ENCODE results near the gene CWC15. TPM values are rescaled to one million over a fixed set of nuclear protein-coding genes. Genes with fewer than 3 reads are reported as not detected.

Gene CWC15
- polyA plus RNA-seq, 1 donor from 2014 or later, result 151 TPM

- no peaks in the 10 kb centered on the region for H3K79me2 ChIP-seq (replicated peaks; ENCODE audit: insufficient read depth, low read length)
- H4K20me1 ChIP-seq (ENCODE audit: insufficient read depth), result no peaks in the 10 kb centered on the region
- H3K27me3 ChIP-seq (ENCODE audit: insufficient read depth, low read depth, low read length), result no peaks in the 10 kb centered on the region
- H3K9ac ChIP-seq (ENCODE audit: low read length), result no peak overlapping the region
- H3K27ac ChIP-seq (ENCODE audit: low read length), result no peak overlapping the region
- no peaks in the 10 kb centered on the region for H3K36me3 ChIP-seq (ENCODE audit: insufficient read depth, low read length)
- H3K9me2 ChIP-seq (ENCODE audit: insufficient read depth, low read length), result no peaks in the 10 kb centered on the region
- no peak overlapping the region for H3K4me3 ChIP-seq (ENCODE audit: low read length)
- H2AFZ ChIP-seq (ENCODE audit: low read depth, low read length), result no peak overlapping the region
- TF ChIP-seq EP300 (conservative IDR thresholded peaks at IDR 0.05; ENCODE audit: poor library complexity, severe bottlenecking) (no peak), MXI1 (conservative IDR thresholded peaks at IDR 0.05; ENCODE audit: poor library complexity, severe bottlenecking) (no peak), SMC3 (conservative IDR thresholded peaks at IDR 0.05; ENCODE audit: poor library complexity) (no peak), TAF1 (IDR thresholded peaks at IDR 0.05; ENCODE audit: low read depth) (no peak), RAD21 (conservative IDR thresholded peaks at IDR 0.05) (no peak), POLR2AphosphoS5 (IDR thresholded peaks at IDR 0.05) (no peak), REST (IDR thresholded peaks at IDR 0.05; ENCODE audit: borderline replicate concordance) (no peak)
- TF ChIP-seq, protein P1, sequence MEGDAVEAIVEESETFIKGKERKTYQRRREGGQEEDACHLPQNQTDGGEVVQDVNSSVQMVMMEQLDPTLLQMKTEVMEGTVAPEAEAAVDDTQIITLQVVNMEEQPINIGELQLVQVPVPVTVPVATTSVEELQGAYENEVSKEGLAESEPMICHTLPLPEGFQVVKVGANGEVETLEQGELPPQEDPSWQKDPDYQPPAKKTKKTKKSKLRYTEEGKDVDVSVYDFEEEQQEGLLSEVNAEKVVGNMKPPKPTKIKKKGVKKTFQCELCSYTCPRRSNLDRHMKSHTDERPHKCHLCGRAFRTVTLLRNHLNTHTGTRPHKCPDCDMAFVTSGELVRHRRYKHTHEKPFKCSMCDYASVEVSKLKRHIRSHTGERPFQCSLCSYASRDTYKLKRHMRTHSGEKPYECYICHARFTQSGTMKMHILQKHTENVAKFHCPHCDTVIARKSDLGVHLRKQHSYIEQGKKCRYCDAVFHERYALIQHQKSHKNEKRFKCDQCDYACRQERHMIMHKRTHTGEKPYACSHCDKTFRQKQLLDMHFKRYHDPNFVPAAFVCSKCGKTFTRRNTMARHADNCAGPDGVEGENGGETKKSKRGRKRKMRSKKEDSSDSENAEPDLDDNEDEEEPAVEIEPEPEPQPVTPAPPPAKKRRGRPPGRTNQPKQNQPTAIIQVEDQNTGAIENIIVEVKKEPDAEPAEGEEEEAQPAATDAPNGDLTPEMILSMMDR (IDR thresholded peaks at IDR 0.05; ENCODE audit: poor library complexity, severe bottlenecking), result no peak
- H3K4me2 ChIP-seq (ENCODE audit: low read length), result no peak overlapping the region
- H3K9me3 ChIP-seq (ENCODE audit: low read length), result no peaks in the 10 kb centered on the region
- H3F3A ChIP-seq (ENCODE audit: insufficient read depth, low read length, poor library complexity, severe bottlenecking), result no peaks in the 10 kb centered on the region
Observed at GRCh38 chr11:94946812-94947211, 26.5 kb downstream of the CWC15 start.

DNA sequence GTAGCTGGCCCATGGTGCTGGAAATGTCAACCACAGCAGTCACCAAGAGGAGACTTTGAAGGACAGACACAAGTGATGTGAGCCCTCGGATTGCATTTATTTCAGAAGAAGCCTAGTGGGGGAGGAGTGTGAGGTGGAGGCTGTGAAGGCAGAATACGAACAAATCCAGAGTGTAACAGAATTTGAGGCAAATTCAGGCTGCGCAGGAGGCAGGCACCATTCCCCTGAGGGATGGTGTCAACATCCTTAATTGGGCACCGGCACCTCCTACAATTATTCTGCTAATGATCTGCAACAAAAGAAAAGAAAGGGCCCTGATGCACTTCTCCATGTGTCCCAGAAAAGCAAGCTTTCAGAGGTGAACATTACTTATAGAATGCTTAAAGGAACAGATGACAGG is 32.2 kb downstream of the CWC15 start:
- H3K4me3 ChIP-seq (ENCODE audit: low read length), result peak overlapping the region; percentile 36
- peak overlapping the region; percentile 24 for H3K9ac ChIP-seq (ENCODE audit: low read length)
- peak overlapping the region; percentile 43 for H3K27ac ChIP-seq (ENCODE audit: low read length)
- no peaks in the 10 kb centered on the region for H4K20me1 ChIP-seq (ENCODE audit: insufficient read depth)
- peak overlapping the region; percentile 33 for H3K4me2 ChIP-seq (ENCODE audit: low read length)
- H3K27me3 ChIP-seq (ENCODE audit: insufficient read depth, low read depth, low read length), result no peaks in the 10 kb centered on the region
- no peaks in the 10 kb centered on the region for H3K9me2 ChIP-seq (ENCODE audit: insufficient read depth, low read length)
- no peaks in the 10 kb centered on the region for H3K79me2 ChIP-seq (replicated peaks; ENCODE audit: insufficient read depth, low read length)
- no peak overlapping the region for H2AFZ ChIP-seq (ENCODE audit: low read depth, low read length)
- TF ChIP-seq TAF1 (IDR thresholded peaks at IDR 0.05; ENCODE audit: low read depth) (no peak), EP300 (conservative IDR thresholded peaks at IDR 0.05; ENCODE audit: poor library complexity, severe bottlenecking) (peak; percentile 15)
- H3K9me3 ChIP-seq (ENCODE audit: low read length), result no peaks in the 10 kb centered on the region
- H3K36me3 ChIP-seq (ENCODE audit: insufficient read depth, low read length), result no peaks in the 10 kb centered on the region
- H3F3A ChIP-seq (ENCODE audit: insufficient read depth, low read length, poor library complexity, severe bottlenecking), result no peaks in the 10 kb centered on the region

DNA sequence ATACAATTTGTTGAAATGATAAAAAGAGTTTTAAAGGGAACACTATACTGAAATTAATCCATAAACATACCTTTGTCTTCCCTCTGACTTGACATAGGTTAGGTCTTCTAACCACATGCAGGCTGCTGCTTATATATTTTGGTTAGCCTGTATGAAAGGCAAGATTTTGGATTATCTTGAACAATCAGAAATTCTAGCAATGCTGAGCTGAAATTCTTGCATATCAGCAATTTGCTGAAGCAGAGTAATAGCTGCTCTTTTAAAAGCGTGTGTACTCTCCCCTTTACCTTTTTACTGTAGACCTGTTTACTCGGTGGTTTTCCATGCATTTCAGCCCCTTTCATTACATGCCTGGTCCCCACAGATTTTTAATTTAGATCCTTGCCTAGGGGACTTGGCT is 34.0 kb downstream of the CWC15 start:
- Histone ChIP-seq H3K4me3 (ENCODE audit: low read length) (no peak overlapping the region), H3K27ac (ENCODE audit: low read length) (no peak overlapping the region), H3K9me2 (ENCODE audit: insufficient read depth, low read length) (no peaks in the 10 kb centered on the region), H3K79me2 (replicated peaks; ENCODE audit: insufficient read depth, low read length) (no peaks in the 10 kb centered on the region), H3K9me3 (ENCODE audit: low read length) (no peaks in the 10 kb centered on the region), H4K20me1 (ENCODE audit: insufficient read depth) (no peaks in the 10 kb centered on the region), H2AFZ (ENCODE audit: low read depth, low read length) (no peak overlapping the region), H3K9ac (ENCODE audit: low read length) (no peak overlapping the region), H3K27me3 (ENCODE audit: insufficient read depth, low read depth, low read length) (no peaks in the 10 kb centered on the region), H3K4me2 (ENCODE audit: low read length) (no peak overlapping the region), H3K36me3 (ENCODE audit: insufficient read depth, low read length) (no peaks in the 10 kb centered on the region), H3F3A (ENCODE audit: insufficient read depth, low read length, poor library complexity, severe bottlenecking) (no peaks in the 10 kb centered on the region)
- TF ChIP-seq POLR2AphosphoS5 (IDR thresholded peaks at IDR 0.05) (no peak), EZH2 (IDR thresholded peaks at IDR 0.05; ENCODE audit: borderline replicate concordance, insufficient read depth, low read length, poor library complexity, severe bottlenecking) (no peak), MXI1 (conservative IDR thresholded peaks at IDR 0.05; ENCODE audit: poor library complexity, severe bottlenecking) (no peak), RAD21 (conservative IDR thresholded peaks at IDR 0.05) (no peak), SMC3 (conservative IDR thresholded peaks at IDR 0.05; ENCODE audit: poor library complexity) (no peak), EP300 (conservative IDR thresholded peaks at IDR 0.05; ENCODE audit: poor library complexity, severe bottlenecking) (no peak), TAF1 (IDR thresholded peaks at IDR 0.05; ENCODE audit: low read depth) (no peak), REST (IDR thresholded peaks at IDR 0.05; ENCODE audit: borderline replicate concordance) (no peak)
- TF ChIP-seq, protein P1 (IDR thresholded peaks at IDR 0.05; ENCODE audit: poor library complexity, severe bottlenecking), result no peak

Measured in neural cell (in vitro differentiated cells).